ENCODE data around the gene CCDC197.

GRCh38 chr14:94042433-94043091 is 45.5 kb downstream of the CCDC197 start:
- TF ChIP-seq, protein P1, sequence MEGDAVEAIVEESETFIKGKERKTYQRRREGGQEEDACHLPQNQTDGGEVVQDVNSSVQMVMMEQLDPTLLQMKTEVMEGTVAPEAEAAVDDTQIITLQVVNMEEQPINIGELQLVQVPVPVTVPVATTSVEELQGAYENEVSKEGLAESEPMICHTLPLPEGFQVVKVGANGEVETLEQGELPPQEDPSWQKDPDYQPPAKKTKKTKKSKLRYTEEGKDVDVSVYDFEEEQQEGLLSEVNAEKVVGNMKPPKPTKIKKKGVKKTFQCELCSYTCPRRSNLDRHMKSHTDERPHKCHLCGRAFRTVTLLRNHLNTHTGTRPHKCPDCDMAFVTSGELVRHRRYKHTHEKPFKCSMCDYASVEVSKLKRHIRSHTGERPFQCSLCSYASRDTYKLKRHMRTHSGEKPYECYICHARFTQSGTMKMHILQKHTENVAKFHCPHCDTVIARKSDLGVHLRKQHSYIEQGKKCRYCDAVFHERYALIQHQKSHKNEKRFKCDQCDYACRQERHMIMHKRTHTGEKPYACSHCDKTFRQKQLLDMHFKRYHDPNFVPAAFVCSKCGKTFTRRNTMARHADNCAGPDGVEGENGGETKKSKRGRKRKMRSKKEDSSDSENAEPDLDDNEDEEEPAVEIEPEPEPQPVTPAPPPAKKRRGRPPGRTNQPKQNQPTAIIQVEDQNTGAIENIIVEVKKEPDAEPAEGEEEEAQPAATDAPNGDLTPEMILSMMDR (IDR thresholded peaks at IDR 0.05) = no peak
- no peak for TF ChIP-seq POLR2AphosphoS5 (IDR thresholded peaks at IDR 0.05)

Data from prostate gland (tissue), 2 donors.